Nasal cavity respiratory epithelium epithelial cell of viscerocranial mucosa (primary cell): Measurements from ENCODE around the gene CLDN11. TPM values are rescaled to one million over a fixed set of nuclear protein-coding genes. Genes with fewer than 3 reads are reported as not detected.

Experiments
- total RNA-seq: library from RNA; depleted of rRNA; stranded (reverse); fragments of >200 nt; gene quantifications from 2 replicates; pipeline ENCODE4 v1.2.3, GENCODE V29; 2014

CLDN11 gene
- 0.34 and 0.43 TPM in 2 replicates for total RNA-seq

DNA sequence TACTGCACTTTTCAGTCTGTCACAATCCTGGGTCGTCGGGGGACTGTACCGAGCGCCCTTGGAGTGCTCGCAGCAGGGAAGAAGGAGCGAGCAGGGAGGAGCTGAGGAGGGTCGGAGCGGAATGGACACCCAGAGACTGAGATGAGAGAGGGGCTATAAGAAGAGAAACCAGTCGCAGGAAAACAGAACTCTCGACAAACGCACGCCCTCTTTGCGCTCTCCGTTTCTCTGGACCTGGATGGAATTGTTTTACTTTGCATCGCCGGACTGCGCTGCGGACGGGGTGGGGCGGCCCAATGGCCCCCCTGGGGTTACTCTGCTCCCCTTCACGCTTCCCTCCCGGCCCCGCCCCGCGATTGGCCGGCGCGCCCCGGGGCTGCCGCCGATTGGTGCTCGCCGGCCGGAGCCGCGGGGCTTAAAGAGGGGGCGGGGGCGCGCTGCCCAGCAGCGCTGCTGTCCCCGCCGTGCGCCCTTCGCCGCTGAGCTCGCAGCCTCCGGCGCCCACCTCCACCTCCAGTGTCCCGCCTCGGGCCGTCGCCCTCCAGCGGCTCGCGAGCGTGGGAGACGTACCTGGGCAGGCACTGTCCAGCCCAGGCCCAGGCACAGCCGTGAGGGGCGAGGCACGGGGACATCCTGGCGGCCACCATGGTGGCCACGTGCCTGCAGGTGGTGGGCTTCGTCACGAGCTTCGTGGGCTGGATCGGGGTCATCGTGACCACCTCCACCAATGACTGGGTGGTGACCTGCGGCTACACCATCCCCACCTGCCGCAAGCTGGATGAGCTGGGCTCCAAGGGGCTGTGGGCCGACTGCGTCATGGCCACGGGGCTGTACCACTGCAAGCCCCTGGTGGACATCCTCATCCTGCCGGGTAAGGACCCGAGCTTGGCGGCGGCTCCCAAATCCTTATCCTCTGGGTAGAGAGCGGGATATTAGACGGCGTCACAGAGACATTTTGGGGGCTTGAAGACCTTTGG is at the start of gene CLDN11:
CLDN11 (plus strand) TSS at position 447 of the 977 bp plus-strand sequence; CDS start at position 646, 199 bp downstream.

Other genes with a start within 250 kb of the CLDN11 start
- gene PHC3, start 237.1 kb upstream of the CLDN11 start, total RNA-seq, result 15.0 and 33.5 TPM in 2 replicates
- 92.3 and 93.4 TPM in 2 replicates for gene PRKCI, start 196.4 kb upstream of the CLDN11 start, total RNA-seq
- gene SKIL, start 61.2 kb upstream of the CLDN11 start, total RNA-seq, result 72.5 and 113 TPM in 2 replicates
- gene SLC7A14, start 167.2 kb downstream of the CLDN11 start, total RNA-seq, result under 0.01 TPM in 1 of 2 replicates, not detected in the other